Caco-2 (cell line): ENCODE measurements around the gene TTI1. TPM values are rescaled to one million over a fixed set of nuclear protein-coding genes. Genes with fewer than 3 reads are reported as not detected.

Source experiments
- BruUV-seq: library from RNA; stranded (reverse); fragments of 400-500 nt; replicated peaks from 2 replicates; lab custom pipeline; 2021; lab: Mats Ljungman, UMichigan
- CTCF ChIA-PET: fragments of 300-600 bp; sonication (Branson Sonifier 250); formaldehyde crosslinking; loops from one replicate; lab custom pipeline; 2022; ENCODE audit warnings: antibody characterized with exemption; lab: Charles Lee
- POLR2A ChIA-PET: fragments of 300-600 bp; sonication (Branson Sonifier 250); formaldehyde crosslinking; loops from one replicate; lab custom pipeline; 2022; ENCODE audit warnings: antibody characterized with exemption; lab: Charles Lee
- DNase-seq, 2 experiments: peaks; one replicate each; pipeline versions ENCODE4 v3.0.0 to v3.0.0-alpha.2; 2020 to 2022
- H3K27me3 ChIP-seq: replicated peaks from 2 replicates; pipeline ENCODE4 v1.6.0; 2011; ENCODE audit warnings: low read length; ENCODE audit not compliant: control insufficient read depth, insufficient read depth
- H3K36me3 ChIP-seq: 2 replicates; pipeline ENCODE4 v1.5.1; 2011; ENCODE audit warnings: low read length; ENCODE audit not compliant: control insufficient read depth, insufficient read depth
- H3K4me1 ChIP-seq: fragments of 250-450 bp; sonication (Bioruptor Pico); 2 replicates; pipeline ENCODE4 v1.5.1; 2020; ENCODE audit warnings: mild to moderate bottlenecking
- H3K4me3 ChIP-seq: 2 replicates; pipeline ENCODE4 v1.5.1; 2011; ENCODE audit warnings: low read depth, mild to moderate bottlenecking, control low read depth, low read length
- H3K9me3 ChIP-seq: fragments of 250-450 bp; sonication (Bioruptor Pico); 2 replicates; pipeline ENCODE4 v1.5.1; 2020; ENCODE audit warnings: mild to moderate bottlenecking, moderate library complexity
- H3K27ac Mint-ChIP-seq: one replicate; pipeline ENCODE4 v1.8.0; 2022; ENCODE audit warnings: mixed read lengths; ENCODE audit not compliant: unreplicated experiment
- H3K27me3 Mint-ChIP-seq: one replicate; pipeline ENCODE4 v1.8.0; 2022; ENCODE audit warnings: mixed read lengths; ENCODE audit not compliant: insufficient read depth, unreplicated experiment
- H3K36me3 Mint-ChIP-seq: one replicate; pipeline ENCODE4 v1.8.0; 2022; ENCODE audit warnings: mild to moderate bottlenecking, mixed read lengths; ENCODE audit not compliant: insufficient read depth, unreplicated experiment
- H3K4me1 Mint-ChIP-seq: one replicate; pipeline ENCODE4 v1.8.0; 2022; ENCODE audit warnings: low read depth, mixed read lengths; ENCODE audit not compliant: unreplicated experiment
- H3K4me3 Mint-ChIP-seq: one replicate; pipeline ENCODE4 v1.8.0; 2022; ENCODE audit warnings: mild to moderate bottlenecking, moderate library complexity, mixed read lengths; ENCODE audit not compliant: unreplicated experiment
- H3K9me3 Mint-ChIP-seq: one replicate; pipeline ENCODE4 v1.8.0; 2022; ENCODE audit warnings: mixed read lengths; ENCODE audit not compliant: unreplicated experiment
- CTCF ChIP-seq, 2 experiments: fragments of 200-600 bp in 1 of 2; IDR thresholded peaks; 1 replicate in 1 of 2; 2 replicates in 1 of 2; pipeline versions ENCODE4 v1.5.1 to v1.8.0; 2011 to 2022; ENCODE audit warnings: antibody characterized with exemption in 1 of 2, control low read depth in 1 of 2, inconsistent platforms in 1 of 2, low read depth in 1 of 2, low read length in 1 of 2, mild to moderate bottlenecking in 1 of 2, moderate library complexity in 1 of 2; ENCODE audit not compliant: insufficient read depth in 1 of 2, severe bottlenecking in 1 of 2, unreplicated experiment in 1 of 2
- intact Hi-C: fragments of 100-400 bp; cut with micrococcal nuclease; formaldehyde crosslinking; loops from one replicate; pipeline ENCODE4 v1.10.0; 2022; ENCODE audit not compliant: unreplicated experiment
- total RNA-seq: library from RNA; stranded (reverse); gene quantifications from 2 replicates; pipeline ENCODE4 v1.2.3, GENCODE V29; 2022

TTI1 gene
- total RNA-seq, 1 experiment from 2014 or later: 59.2 TPM

GRCh38 chr20:38067717-38068365 is 34.6 kb upstream of the TTI1 start:
- peaks cover 73% of the 10 kb centered on the region for H3K36me3 Mint-ChIP-seq
- intact Hi-C loops: no loop called here
- no peak overlapping the region for H3K27ac Mint-ChIP-seq
- H3K27me3 ChIP-seq: no peaks in the 10 kb centered on the region
- no TSS peak for BruUV-seq
- H3K9me3 Mint-ChIP-seq: no peaks in the 10 kb centered on the region
- CTCF ChIA-PET: interaction anchor here (1.0 kb wide), 1 partner anchor 10 kb away, joined by 3 read pairs; no protein-coding TSS in a partner anchor
- no peaks in the 10 kb centered on the region for H3K4me1 Mint-ChIP-seq
- no peak overlapping the region for H3K4me3 ChIP-seq
- TF ChIP-seq CTCF (IDR thresholded peaks at IDR 0.05; ENCODE audit: insufficient read depth in 1 of 2, low read depth in 1 of 2, low read length in 1 of 2, severe bottlenecking in 1 of 2, unreplicated experiment in 1 of 2): no peak
- no peak for DNase-seq
- POLR2A ChIA-PET: no interaction called here
- peaks cover 14% of the 10 kb centered on the region for H3K36me3 ChIP-seq
- H3K27me3 Mint-ChIP-seq: no peaks in the 10 kb centered on the region
- H3K4me1 ChIP-seq: no peaks in the 10 kb centered on the region
- H3K9me3 ChIP-seq: no peaks in the 10 kb centered on the region
- no peak overlapping the region for H3K4me3 Mint-ChIP-seq

GRCh38 chr20:38066969-38067716 is 33.9 kb upstream of the TTI1 start:
- DNase-seq: no peak
- BruUV-seq: no TSS peak
- Histone ChIP-seq H3K27me3 (no peaks in the 10 kb centered on the region), H3K4me3 (no peak overlapping the region), H3K4me1 (no peaks in the 10 kb centered on the region), H3K36me3 (peaks cover 17% of the 10 kb centered on the region), H3K9me3 (no peaks in the 10 kb centered on the region)
- intact Hi-C loops: no loop called here
- ChIA-PET POLR2A (no interaction called here), CTCF (interaction anchor here (0.6 to 1.0 kb wide), 2 partner anchors 9 to 154 kb away, joined by 3 read pairs; no protein-coding TSS in a partner anchor)
- no peaks in the 10 kb centered on the region for H3K27me3 Mint-ChIP-seq
- H3K36me3 Mint-ChIP-seq: peaks cover 66% of the 10 kb centered on the region
- TF ChIP-seq CTCF (IDR thresholded peaks at IDR 0.05; ENCODE audit: insufficient read depth in 1 of 2, low read depth in 1 of 2, low read length in 1 of 2, severe bottlenecking in 1 of 2, unreplicated experiment in 1 of 2): no peak
- no peaks in the 10 kb centered on the region for H3K9me3 Mint-ChIP-seq
- H3K4me1 Mint-ChIP-seq: no peaks in the 10 kb centered on the region
- no peak overlapping the region for H3K27ac Mint-ChIP-seq
- no peak overlapping the region for H3K4me3 Mint-ChIP-seq

GRCh38 chr20:38065764-38066375 is 32.6 kb upstream of the TTI1 start:
- ChIA-PET POLR2A (no interaction called here), CTCF (interaction anchor here (0.7 to 1.1 kb wide), 2 partner anchors 8 to 10 kb away, joined by 3 to 5 read pairs; no protein-coding TSS in a partner anchor)
- Histone ChIP-seq H3K4me3 (no peak overlapping the region), H3K9me3 (no peaks in the 10 kb centered on the region), H3K27me3 (no peaks in the 10 kb centered on the region), H3K36me3 (peaks cover 21% of the 10 kb centered on the region), H3K4me1 (no peaks in the 10 kb centered on the region)
- Mint-ChIP-seq H3K27ac (no peak overlapping the region), H3K4me3 (no peak overlapping the region), H3K4me1 (no peaks in the 10 kb centered on the region), H3K36me3 (peaks cover 53% of the 10 kb centered on the region), H3K27me3 (no peaks in the 10 kb centered on the region), H3K9me3 (no peaks in the 10 kb centered on the region)
- no peak for TF ChIP-seq CTCF (IDR thresholded peaks at IDR 0.05; ENCODE audit: insufficient read depth in 1 of 2, low read depth in 1 of 2, low read length in 1 of 2, severe bottlenecking in 1 of 2, unreplicated experiment in 1 of 2)
- intact Hi-C loops: loop anchor here (2.0 kb wide), 1 partner anchor 99 kb away; the partner anchor contains the start of gene TGM2
- no TSS peak for BruUV-seq
- peak in 1 of 2 experiments; percentile 25 for DNase-seq
